Thyroid gland (tissue), 4 donors: ENCODE data around the gene RAP1GAP2. TPM values are rescaled to one million over a fixed set of nuclear protein-coding genes. Genes with fewer than 3 reads are reported as not detected.

Source experiments
- DNase-seq, 2 donors: peaks; one replicate each; pipeline ENCODE4 v3.0.0-alpha.2; 2019
- H3K27ac ChIP-seq, 3 donors: fragments of 200-600 bp; sonication (generic); 1 replicate in 2 of 3; 2 replicates in 1 of 3; pipeline ENCODE4 v1.5.1; 2016 to 2019; ENCODE audit warnings: mild to moderate bottlenecking in 1 of 3, moderate library complexity in 1 of 3
- H3K27me3 ChIP-seq: fragments of 200-600 bp; sonication (generic); one replicate; pipeline ENCODE4 v1.5.1; 2019
- H3K36me3 ChIP-seq, 2 donors: fragments of 200-600 bp; sonication (generic); one replicate each; pipeline ENCODE4 v1.5.1; 2016 to 2019
- H3K4me1 ChIP-seq, 2 donors: fragments of 200-600 bp; sonication (generic); one replicate each; pipeline ENCODE4 v1.5.1; 2017 to 2019
- H3K4me3 ChIP-seq, 3 donors: fragments of 200-600 bp; sonication (generic); replicated peaks in 1 of 3; 1 replicate in 2 of 3; 2 replicates in 1 of 3; pipeline ENCODE4 v1.5.1; 2016; ENCODE audit warnings: mild to moderate bottlenecking in 1 of 3
- H3K9me3 ChIP-seq: fragments of 200-600 bp; sonication (generic); one replicate; pipeline ENCODE4 v1.5.1; 2017
- POLR2A ChIP-seq, 2 donors: fragments of 450-650 bp; IDR thresholded peaks; one replicate each; pipeline ENCODE4 v1.6.1; 2017; ENCODE audit warnings: antibody characterized with exemption in 2 of 2, mild to moderate bottlenecking in 2 of 2, moderate library complexity in 1 of 2
- WGBS, 2 donors: methylation state at CpG; one replicate each; pipeline ENCODE4 v1.1.5; 2017; 5-methylcytosine and 5-hydroxymethylcytosine counted together
- intact Hi-C: fragments of 100-400 bp; cut with DNase I; formaldehyde crosslinking; loops from one replicate; pipeline ENCODE4 v1.15.1; 2023
- total RNA-seq, 4 donors: library from RNA; depleted of rRNA; stranded (reverse); fragments of >200 nt; gene quantifications; one replicate each; pipeline ENCODE4 v1.2.3, GENCODE V29; 2016
- TF ChIP-seq, protein P1 (sequence below), 6 experiments: fragments of 200-600 bp in 3 of 6; fragments of 450-650 bp in 3 of 6; sonication (generic) in 3 of 6; IDR thresholded peaks; one replicate each; pipeline ENCODE4 v1.5.1; 2016 to 2019; ENCODE audit warnings: antibody characterized with exemption in 6 of 6, mild to moderate bottlenecking in 2 of 6, inconsistent platforms in 1 of 6, moderate library complexity in 1 of 6

RAP1GAP2 gene
- total RNA-seq, 4 donors from 2014 or later = 5.9 to 8.4 (median 6.8) TPM

DNA sequence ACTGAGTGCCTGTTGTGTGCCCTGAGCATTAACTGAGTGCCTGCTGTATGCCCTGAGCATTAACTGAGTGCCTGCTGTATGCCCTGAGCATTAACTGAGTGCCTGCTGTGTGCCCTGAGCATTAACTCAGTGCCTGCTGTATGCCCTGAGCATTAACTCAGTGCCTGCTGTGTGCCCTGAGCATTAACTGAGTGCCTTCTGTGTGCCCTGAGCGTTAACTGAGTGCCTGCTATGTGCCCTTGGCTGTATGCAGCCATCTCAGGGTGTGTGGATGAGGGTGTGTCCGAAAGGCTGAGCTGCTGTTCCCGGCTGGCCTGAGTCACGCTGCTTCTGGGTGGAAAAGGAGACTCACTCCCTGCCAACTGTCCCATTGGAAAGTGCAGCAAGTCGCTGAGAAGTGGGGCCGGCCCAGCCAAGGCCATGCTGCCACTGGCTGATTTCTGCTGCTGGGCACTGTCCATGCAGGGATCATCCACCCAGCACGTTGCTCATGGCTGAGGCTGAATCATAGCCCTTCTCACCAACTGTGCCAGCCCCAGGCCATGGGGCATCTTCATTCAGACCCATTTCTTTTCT, 153.3 kb downstream of the RAP1GAP2 start:
- no peak overlapping the region for H3K4me3 ChIP-seq

DNA sequence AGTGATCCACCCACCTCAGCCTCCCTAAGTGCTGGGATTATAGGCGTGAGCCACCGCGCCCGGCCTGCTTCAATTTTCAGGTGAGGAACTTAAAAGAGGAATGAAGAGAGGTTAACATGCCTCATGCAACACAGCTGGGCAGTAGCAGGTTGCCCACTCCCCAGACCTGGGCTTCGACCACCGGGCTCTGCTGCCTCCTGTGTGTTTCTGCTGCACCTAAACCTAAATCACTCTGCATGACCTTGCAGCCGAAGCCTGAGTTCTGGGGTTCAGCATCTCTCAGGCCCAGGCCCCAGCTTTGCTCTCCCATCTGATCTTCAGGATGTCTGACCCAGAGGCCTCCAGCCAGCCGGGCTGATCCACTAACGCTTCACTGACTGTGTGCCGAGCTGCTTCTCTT, 154.6 kb downstream of the RAP1GAP2 start:
- TF ChIP-seq POLR2A (IDR thresholded peaks at IDR 0.05) = no peak
- TF ChIP-seq, protein P1, sequence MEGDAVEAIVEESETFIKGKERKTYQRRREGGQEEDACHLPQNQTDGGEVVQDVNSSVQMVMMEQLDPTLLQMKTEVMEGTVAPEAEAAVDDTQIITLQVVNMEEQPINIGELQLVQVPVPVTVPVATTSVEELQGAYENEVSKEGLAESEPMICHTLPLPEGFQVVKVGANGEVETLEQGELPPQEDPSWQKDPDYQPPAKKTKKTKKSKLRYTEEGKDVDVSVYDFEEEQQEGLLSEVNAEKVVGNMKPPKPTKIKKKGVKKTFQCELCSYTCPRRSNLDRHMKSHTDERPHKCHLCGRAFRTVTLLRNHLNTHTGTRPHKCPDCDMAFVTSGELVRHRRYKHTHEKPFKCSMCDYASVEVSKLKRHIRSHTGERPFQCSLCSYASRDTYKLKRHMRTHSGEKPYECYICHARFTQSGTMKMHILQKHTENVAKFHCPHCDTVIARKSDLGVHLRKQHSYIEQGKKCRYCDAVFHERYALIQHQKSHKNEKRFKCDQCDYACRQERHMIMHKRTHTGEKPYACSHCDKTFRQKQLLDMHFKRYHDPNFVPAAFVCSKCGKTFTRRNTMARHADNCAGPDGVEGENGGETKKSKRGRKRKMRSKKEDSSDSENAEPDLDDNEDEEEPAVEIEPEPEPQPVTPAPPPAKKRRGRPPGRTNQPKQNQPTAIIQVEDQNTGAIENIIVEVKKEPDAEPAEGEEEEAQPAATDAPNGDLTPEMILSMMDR (IDR thresholded peaks at IDR 0.05) = no peak
- Histone ChIP-seq H3K36me3 (no peaks in the 10 kb centered on the region), H3K4me1 (no peaks in the 10 kb centered on the region), H3K27me3 (no peaks in the 10 kb centered on the region), H3K4me3 (no peak overlapping the region), H3K27ac (no peak overlapping the region), H3K9me3 (no peaks in the 10 kb centered on the region)
- WGBS, 2 donors = 94 to 96% methylated on average over 10 of the region's 10 CpGs
- DNase-seq = no peak
- intact Hi-C loops = no loop called here

More for the DNA sequence above, 153.3 kb downstream of the RAP1GAP2 start:
- H3K36me3 ChIP-seq = no peaks in the 10 kb centered on the region
- DNase-seq = no peak
- H3K27ac ChIP-seq = no peak overlapping the region
- 88 to 93% methylated on average over 4 to 7 of the region's 7 CpGs for WGBS, 2 donors
- H3K27me3 ChIP-seq = no peaks in the 10 kb centered on the region
- intact Hi-C loops = no loop called here
- no peaks in the 10 kb centered on the region for H3K4me1 ChIP-seq
- no peaks in the 10 kb centered on the region for H3K9me3 ChIP-seq
- TF ChIP-seq, protein P1 (IDR thresholded peaks at IDR 0.05) = no peak
- no peak for TF ChIP-seq POLR2A (IDR thresholded peaks at IDR 0.05)

DNA sequence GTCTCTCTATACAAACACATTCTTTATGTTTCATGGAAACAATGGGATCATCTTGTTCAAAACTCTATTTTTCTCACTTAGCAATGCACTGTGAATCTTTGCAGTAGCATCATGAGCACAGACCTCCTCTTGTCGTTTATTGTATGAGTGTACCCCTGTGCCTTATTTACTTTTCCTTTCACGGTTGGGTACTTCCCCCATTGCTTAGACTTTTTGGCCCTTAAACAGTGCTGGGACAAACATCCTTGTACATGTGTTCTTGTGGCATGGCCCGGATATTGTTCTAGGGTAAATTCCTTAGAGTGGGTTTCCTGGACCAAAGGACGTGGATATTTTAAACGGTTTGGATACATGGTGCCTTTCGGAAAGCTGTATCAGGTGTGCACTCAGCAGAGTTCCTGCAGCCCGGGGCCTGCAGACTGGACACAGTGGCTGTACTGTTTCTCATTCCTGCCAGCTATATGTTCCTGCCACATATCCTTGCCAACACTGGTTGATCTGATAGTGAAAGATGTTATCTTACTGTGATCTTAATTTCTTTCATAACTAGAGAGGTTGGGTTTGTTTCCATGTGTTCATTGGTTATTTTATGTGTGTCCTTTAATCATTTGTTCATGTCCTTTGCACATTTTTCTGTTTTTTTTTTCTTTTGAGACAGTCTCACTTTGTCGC, 156.1 kb downstream of the RAP1GAP2 start:
- TF ChIP-seq, protein P1 (IDR thresholded peaks at IDR 0.05) = no peak
- no peak for TF ChIP-seq POLR2A (IDR thresholded peaks at IDR 0.05)
- H3K27ac ChIP-seq = no peak overlapping the region
- DNase-seq = no peak
- H3K9me3 ChIP-seq = no peaks in the 10 kb centered on the region
- intact Hi-C loops = no loop called here
- H3K27me3 ChIP-seq = no peaks in the 10 kb centered on the region
- WGBS, 2 donors = 42 to 49% methylated on average over 8 of the region's 8 CpGs
- no peaks in the 10 kb centered on the region for H3K4me1 ChIP-seq
- no peaks in the 10 kb centered on the region for H3K36me3 ChIP-seq
- H3K4me3 ChIP-seq = no peak overlapping the region

DNA sequence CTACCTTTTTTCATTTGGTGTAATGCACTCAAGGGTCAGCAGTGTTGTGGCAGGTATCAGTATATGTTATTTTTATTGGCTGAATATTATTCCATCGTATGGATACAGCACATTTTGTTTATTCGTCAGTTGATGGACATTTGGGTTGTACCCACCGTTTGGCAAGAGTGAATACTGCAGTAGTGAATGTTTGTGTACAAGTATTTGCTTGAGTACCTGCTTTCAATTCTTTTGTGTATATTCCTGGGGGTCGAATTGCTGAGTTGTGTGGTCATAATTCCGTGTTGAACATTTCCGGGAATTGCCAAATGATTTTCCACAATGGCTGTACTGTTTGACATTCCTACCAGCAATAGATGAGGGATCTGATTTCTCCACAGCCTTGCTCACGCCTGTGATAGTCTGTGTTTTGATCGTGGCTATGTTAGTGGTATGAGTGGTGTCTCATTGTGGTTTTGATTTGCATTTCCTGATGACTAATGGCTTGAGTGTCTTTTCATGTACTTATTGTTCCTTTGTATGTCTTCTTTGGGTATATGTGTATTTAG, 158.7 kb downstream of the RAP1GAP2 start:
- TF ChIP-seq, protein P1 (IDR thresholded peaks at IDR 0.05) = no peak
- no peak for TF ChIP-seq POLR2A (IDR thresholded peaks at IDR 0.05)
- 66 to 81% methylated on average over 8 of the region's 8 CpGs for WGBS, 2 donors
- peaks cover 0 to 3% of the 10 kb centered on the region in 2 donors for H3K4me1 ChIP-seq
- no peak overlapping the region for H3K4me3 ChIP-seq
- no peak for DNase-seq
- no peaks in the 10 kb centered on the region for H3K9me3 ChIP-seq
- no peaks in the 10 kb centered on the region for H3K36me3 ChIP-seq
- intact Hi-C loops = no loop called here
- no peak overlapping the region for H3K27ac ChIP-seq
- no peaks in the 10 kb centered on the region for H3K27me3 ChIP-seq

DNA sequence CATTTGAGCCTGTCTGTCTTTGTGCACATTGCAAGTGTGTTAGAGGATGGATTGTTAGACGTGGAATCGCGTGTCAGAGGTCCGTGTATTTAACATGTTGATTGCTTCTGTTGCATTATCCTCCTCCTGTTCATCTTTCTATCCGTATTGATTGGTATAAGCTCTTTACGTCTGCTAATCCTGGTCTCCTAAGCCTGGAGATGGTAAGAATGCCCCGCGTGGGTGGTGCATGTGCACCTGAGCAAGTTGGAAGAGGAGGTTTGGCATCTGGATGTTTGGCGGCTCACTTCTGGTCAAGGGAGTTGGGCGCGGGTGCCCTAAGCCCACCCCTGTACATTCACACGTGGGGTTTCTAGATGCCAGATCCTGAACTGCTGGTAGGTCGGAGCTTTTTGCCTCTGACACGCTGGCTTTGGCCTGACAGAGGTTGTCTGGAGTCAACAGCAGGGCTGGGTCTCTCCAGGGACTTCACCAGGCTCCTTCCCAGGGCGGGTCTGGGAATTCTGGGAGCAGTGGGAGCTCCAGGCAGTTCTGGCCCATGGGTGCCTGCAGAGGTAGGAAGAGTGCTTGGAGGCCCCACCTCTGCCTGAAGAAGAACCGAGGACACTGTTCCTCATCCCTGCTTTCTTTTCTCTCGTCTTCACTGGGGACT, 159.8 kb downstream of the RAP1GAP2 start:
- DNase-seq = no peak
- no peaks in the 10 kb centered on the region for H3K36me3 ChIP-seq
- WGBS, 2 donors = 84 to 92% methylated on average over 11 to 17 of the region's 17 CpGs

More for the DNA sequence above, 159.8 kb downstream of the RAP1GAP2 start:
- intact Hi-C loops = no loop called here
- Histone ChIP-seq H3K27me3 (no peaks in the 10 kb centered on the region), H3K4me1 (peaks cover 0 to 9% of the 10 kb centered on the region in 2 donors), H3K9me3 (no peaks in the 10 kb centered on the region), H3K4me3 (no peak overlapping the region), H3K27ac (no peak overlapping the region)
- no peak for TF ChIP-seq POLR2A (IDR thresholded peaks at IDR 0.05)
- TF ChIP-seq, protein P1 (IDR thresholded peaks at IDR 0.05) = no peak
